Astrocyte (in vitro differentiated cells and primary cell): ENCODE measurements around the gene XPOT. TPM values are rescaled to one million over a fixed set of nuclear protein-coding genes. Genes with fewer than 3 reads are reported as not detected.

Source experiments
- DNase-seq: peaks from one replicate; pipeline ENCODE4 v3.0.0-alpha.2; 2010; ENCODE audit warnings: low read depth
- FAIRE-seq: peaks from 2 replicates; lab custom pipeline; 2011; peaks lifted over from hg19 to GRCh38; lab: Jason Lieb, UNC
- H2AFZ ChIP-seq: 2 replicates; pipeline ENCODE4 v1.6.0; 2012; ENCODE audit warnings: low read depth, low read length, inconsistent platforms
- H3K27ac ChIP-seq: 2 replicates; pipeline ENCODE4 v1.5.1; 2011; ENCODE audit warnings: low read depth, low read length, inconsistent platforms
- H3K27me3 ChIP-seq: 2 replicates; pipeline ENCODE4 v1.6.0; 2011; ENCODE audit warnings: low read length, inconsistent platforms; ENCODE audit not compliant: insufficient read depth
- H3K36me3 ChIP-seq: 2 replicates; pipeline ENCODE4 v1.5.1; 2011; ENCODE audit warnings: low read length, inconsistent platforms; ENCODE audit not compliant: insufficient read depth
- H3K4me1 ChIP-seq: 2 replicates; pipeline ENCODE4 v1.5.1; 2011; ENCODE audit warnings: low read length, inconsistent platforms; ENCODE audit not compliant: insufficient read depth
- H3K4me2 ChIP-seq: 2 replicates; pipeline ENCODE4 v1.6.0; 2012; ENCODE audit warnings: low read length, inconsistent platforms
- H3K4me3 ChIP-seq: 2 replicates; pipeline ENCODE4 v1.5.1; 2011; ENCODE audit warnings: low read depth, mild to moderate bottlenecking, low read length, inconsistent platforms; ENCODE audit not compliant: insufficient read depth
- H3K79me2 ChIP-seq: 2 replicates; pipeline ENCODE4 v1.6.0; 2012; ENCODE audit warnings: mild to moderate bottlenecking, low read length, inconsistent platforms; ENCODE audit not compliant: insufficient read depth
- H3K9ac ChIP-seq: 2 replicates; pipeline ENCODE4 v1.6.0; 2012; ENCODE audit warnings: mild to moderate bottlenecking, low read length, inconsistent platforms
- H3K9me3 ChIP-seq: 2 replicates; pipeline ENCODE4 v1.5.1; 2012; ENCODE audit warnings: low read depth, mild to moderate bottlenecking, low read length, inconsistent platforms; ENCODE audit not compliant: insufficient read depth
- H4K20me1 ChIP-seq: 2 replicates; pipeline ENCODE4 v1.6.0; 2012; ENCODE audit warnings: low read length, inconsistent platforms; ENCODE audit not compliant: insufficient read depth
- H3K27ac Mint-ChIP-seq: one replicate; pipeline ENCODE4 v1.8.0; 2021; ENCODE audit warnings: mild to moderate bottlenecking, mixed read lengths; ENCODE audit not compliant: unreplicated experiment
- H3K27me3 Mint-ChIP-seq: one replicate; pipeline ENCODE4 v1.8.0; 2021; ENCODE audit warnings: low read depth, mixed read lengths; ENCODE audit not compliant: unreplicated experiment
- H3K36me3 Mint-ChIP-seq: one replicate; pipeline ENCODE4 v1.8.0; 2021; ENCODE audit warnings: low read depth, mixed read lengths; ENCODE audit not compliant: unreplicated experiment
- H3K4me1 Mint-ChIP-seq: one replicate; pipeline ENCODE4 v1.8.0; 2021; ENCODE audit warnings: low read depth, mixed read lengths; ENCODE audit not compliant: unreplicated experiment
- H3K4me3 Mint-ChIP-seq: one replicate; pipeline ENCODE4 v1.8.0; 2021; ENCODE audit warnings: mild to moderate bottlenecking, moderate library complexity, mixed read lengths; ENCODE audit not compliant: unreplicated experiment
- H3K9me3 Mint-ChIP-seq: one replicate; pipeline ENCODE4 v1.8.0; 2021; ENCODE audit warnings: mild to moderate bottlenecking, mixed read lengths; ENCODE audit not compliant: unreplicated experiment
- CTCF ChIP-seq: IDR thresholded peaks from 2 replicates; pipeline ENCODE4 v1.5.1; 2011; ENCODE audit warnings: low read depth, mild to moderate bottlenecking, inconsistent platforms, low read length, moderate library complexity; ENCODE audit not compliant: insufficient read depth
- EZH2 ChIP-seq: IDR thresholded peaks from 2 replicates; pipeline ENCODE4 v1.6.1; 2012; ENCODE audit warnings: mild to moderate bottlenecking, low read length, inconsistent platforms; ENCODE audit not compliant: insufficient read depth
- total RNA-seq: library from RNA; stranded (reverse); gene quantifications from 2 replicates; pipeline ENCODE4 v1.2.1, GENCODE V29; 2021

The XPOT gene
- total RNA-seq, 1 donor from 2014 or later: 142 TPM

DNA sequence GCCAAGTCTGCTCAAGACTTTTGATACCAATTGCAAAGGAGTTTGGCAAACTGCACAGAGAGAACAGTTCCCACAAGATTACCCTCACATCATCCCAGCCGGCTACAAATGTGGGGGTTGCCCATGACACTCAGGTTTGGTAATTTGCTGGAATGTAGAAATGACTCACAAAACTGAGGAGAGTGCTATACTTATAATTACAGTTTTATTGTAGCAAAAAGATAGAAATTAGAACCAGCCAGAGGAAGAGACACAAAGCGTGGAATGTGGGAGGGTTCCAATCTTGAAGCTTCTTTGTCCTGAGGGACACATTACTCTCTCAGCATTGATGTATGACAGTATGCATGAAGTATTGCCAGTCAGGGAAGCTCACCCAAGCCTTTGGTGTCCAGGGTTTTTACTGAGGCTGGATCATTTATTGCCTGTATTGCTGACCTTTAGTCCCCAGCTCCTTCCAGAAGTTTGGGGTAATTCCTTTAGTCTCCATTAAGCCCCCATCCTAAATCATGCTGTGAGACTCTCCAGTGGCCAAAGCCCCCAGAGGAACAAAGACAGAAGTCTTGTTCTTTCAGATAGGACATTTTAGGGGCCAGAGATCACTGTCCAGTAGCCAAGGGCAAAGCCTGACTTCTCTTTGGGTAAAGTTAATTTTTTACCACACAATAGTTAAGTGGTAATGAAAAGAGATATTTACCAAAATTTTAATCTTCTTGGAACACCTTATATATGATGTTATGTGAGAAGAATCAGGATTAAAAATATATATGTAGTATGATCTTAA lies 57.6 kb downstream of the XPOT start:
- Histone ChIP-seq H3K4me2 (peak overlapping the region; percentile 24), H3K27ac (peak overlapping the region; percentile 77), H3K27me3 (no peaks in the 10 kb centered on the region), H3K9me3 (no peaks in the 10 kb centered on the region), H2AFZ (no peak overlapping the region), H3K4me1 (peaks cover 9% of the 10 kb centered on the region), H3K79me2 (peaks cover 34% of the 10 kb centered on the region), H4K20me1 (peaks cover 24% of the 10 kb centered on the region), H3K36me3 (peaks cover 17% of the 10 kb centered on the region), H3K9ac (peak overlapping the region; percentile 47), H3K4me3 (no peak overlapping the region)
- Mint-ChIP-seq H3K4me1 (peaks cover 31% of the 10 kb centered on the region), H3K9me3 (no peaks in the 10 kb centered on the region), H3K27ac (peak overlapping the region; percentile 97), H3K36me3 (peaks cover 13% of the 10 kb centered on the region), H3K4me3 (peak overlapping the region; percentile 37), H3K27me3 (no peaks in the 10 kb centered on the region)
- no peak for TF ChIP-seq EZH2
- DNase-seq (peak; percentile 83), FAIRE-seq (peak; percentile 96)

DNA sequence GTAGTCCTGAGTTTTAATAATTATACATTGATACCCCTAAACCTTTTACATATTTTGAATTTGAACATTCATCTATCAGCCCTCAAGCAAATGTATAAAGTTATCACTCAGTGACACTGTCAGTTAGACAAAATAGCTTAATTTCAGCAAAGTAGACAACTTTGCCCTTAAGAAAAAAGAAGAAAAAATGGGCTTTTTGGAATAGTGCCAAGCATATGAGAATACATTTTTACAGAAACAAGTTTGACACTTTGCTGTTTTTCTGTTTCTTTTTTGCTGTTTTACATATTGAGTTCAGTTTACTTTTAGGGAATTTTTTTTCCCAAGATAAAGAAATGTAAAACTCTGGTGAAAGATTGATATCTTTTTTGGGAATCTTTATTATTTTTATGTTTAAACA lies 62.0 kb downstream of the XPOT start:
- Mint-ChIP-seq H3K4me3 (no peak overlapping the region), H3K27me3 (no peaks in the 10 kb centered on the region), H3K36me3 (peaks cover 11% of the 10 kb centered on the region), H3K9me3 (no peaks in the 10 kb centered on the region), H3K4me1 (peaks cover 11% of the 10 kb centered on the region), H3K27ac (no peak overlapping the region)
- no peak overlapping the region for H3K4me3 ChIP-seq
- no peak overlapping the region for H3K27ac ChIP-seq
- FAIRE-seq (peak; percentile 45), DNase-seq (no peak)
- H3K36me3 ChIP-seq: peaks cover 32% of the 10 kb centered on the region
- H3K9me3 ChIP-seq: no peaks in the 10 kb centered on the region
- peaks cover 9% of the 10 kb centered on the region for H3K4me1 ChIP-seq
- TF ChIP-seq EZH2 (no peak), CTCF (no peak)
- H3K79me2 ChIP-seq: no peaks in the 10 kb centered on the region
- H3K4me2 ChIP-seq: no peak overlapping the region
- H3K9ac ChIP-seq: no peak overlapping the region
- peaks cover 7% of the 10 kb centered on the region for H4K20me1 ChIP-seq
- H2AFZ ChIP-seq: no peak overlapping the region
- no peaks in the 10 kb centered on the region for H3K27me3 ChIP-seq

- H3K4me1 Mint-ChIP-seq: no peaks in the 10 kb centered on the region
- Histone ChIP-seq H3K36me3 (peaks cover 39% of the 10 kb centered on the region), H3K9me3 (no peaks in the 10 kb centered on the region), H3K4me2 (no peak overlapping the region), H3K27ac (no peak overlapping the region), H3K4me3 (no peak overlapping the region), H2AFZ (no peak overlapping the region), H4K20me1 (peaks cover 4% of the 10 kb centered on the region), H3K9ac (no peak overlapping the region), H3K4me1 (no peaks in the 10 kb centered on the region), H3K79me2 (peaks cover 4% of the 10 kb centered on the region), H3K27me3 (no peaks in the 10 kb centered on the region)
- H3K4me3 Mint-ChIP-seq: no peak overlapping the region
- FAIRE-seq: no peak
- no peaks in the 10 kb centered on the region for H3K27me3 Mint-ChIP-seq
- no peak for DNase-seq
- H3K36me3 Mint-ChIP-seq: peaks cover 21% of the 10 kb centered on the region
- no peaks in the 10 kb centered on the region for H3K9me3 Mint-ChIP-seq
- TF ChIP-seq CTCF (no peak), EZH2 (no peak)
- H3K27ac Mint-ChIP-seq: no peak overlapping the region
These were observed 64.8 kb downstream of the XPOT start for GRCh38 chr12:64468966-64469365.
